Omental fat pad (tissue), 4 donors: ENCODE measurements around the gene AUTS2. TPM values are rescaled to one million over a fixed set of nuclear protein-coding genes. Genes with fewer than 3 reads are reported as not detected.

Experiments used
- ATAC-seq: fragments of 150-250 bp; one replicate; pipeline ENCODE4 v1.9.1; 2016; ENCODE audit warnings: mild to moderate bottlenecking, moderate library complexity; ENCODE audit not compliant: low FRiP score
- DNase-seq: peaks from one replicate; pipeline ENCODE4 v3.0.0-alpha.2; 2019; ENCODE audit warnings: low spot score
- CTCF ChIP-seq, 3 donors: fragments of 450-650 bp; IDR thresholded peaks; one replicate each; pipeline ENCODE4 v1.5.1; 2016 to 2017; ENCODE audit warnings: antibody characterized with exemption in 3 of 3, mild to moderate bottlenecking in 3 of 3, moderate library complexity in 2 of 3
- total RNA-seq, 4 donors: library from RNA; depleted of rRNA; stranded (reverse); fragments of >200 nt; gene quantifications; one replicate each; pipeline ENCODE4 v1.1.0, GENCODE V29; 2016

AUTS2 gene
- total RNA-seq, 4 donors from 2014 or later, result 13.2 to 27.0 (median 21.2) TPM

- ATAC-seq, result no peak
- no peak for TF ChIP-seq CTCF (IDR thresholded peaks at IDR 0.05)
- DNase-seq, result no peak
Measured at GRCh38 chr7:70120851-70121250, 522.6 kb downstream of the AUTS2 start.

DNA sequence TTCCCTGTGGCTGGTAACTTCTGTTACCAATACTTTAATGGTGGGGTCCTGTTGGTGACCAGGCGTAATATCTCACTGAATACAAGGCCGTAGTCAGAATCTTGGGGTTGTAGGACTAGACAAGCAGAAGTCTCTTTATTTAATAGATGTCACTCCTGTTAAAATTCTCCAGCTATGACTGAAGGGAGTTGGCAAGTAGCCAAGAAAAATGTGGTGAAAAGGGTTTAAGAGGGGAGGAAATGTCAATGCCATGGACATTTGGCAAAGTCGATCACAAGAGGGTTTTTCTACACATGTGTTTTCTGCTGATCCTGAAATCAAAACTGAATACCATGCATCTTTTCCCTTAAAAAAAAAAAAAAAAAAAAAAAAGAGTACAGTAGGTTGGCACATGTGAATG, 533.5 kb downstream of the AUTS2 start:
- DNase-seq, result no peak
- no peak for ATAC-seq
- no peak for TF ChIP-seq CTCF (IDR thresholded peaks at IDR 0.05)

DNA sequence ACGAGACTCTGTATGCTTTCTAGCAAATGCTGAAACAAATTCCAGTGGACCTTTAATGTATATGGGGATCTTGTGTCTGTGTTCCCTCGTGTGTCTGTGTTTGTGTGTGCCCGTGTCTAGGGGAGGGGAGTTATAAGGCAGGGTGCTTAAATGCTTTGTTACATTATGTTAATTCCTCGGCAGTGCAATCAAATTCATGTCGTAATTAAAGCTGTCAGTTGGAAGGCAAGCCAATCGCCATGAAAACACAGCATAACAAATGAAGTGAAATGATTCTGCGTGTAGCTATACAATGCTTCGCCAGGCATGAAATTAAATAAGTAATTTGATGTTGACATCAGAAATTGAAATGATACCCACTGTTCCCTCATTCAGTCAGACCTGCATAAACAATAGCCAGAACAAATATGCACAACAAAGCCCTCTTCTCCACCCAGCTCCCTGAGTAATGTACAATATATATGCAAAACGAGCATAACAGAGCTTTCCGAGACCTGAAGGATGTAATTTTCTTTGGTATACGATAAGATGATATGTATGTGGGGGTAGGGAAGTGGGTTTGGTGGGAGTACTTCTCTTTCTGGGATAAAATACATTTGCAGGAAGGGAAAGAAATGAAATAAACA, 534.1 kb downstream of the AUTS2 start:
- DNase-seq, result no peak
- no peak for TF ChIP-seq CTCF (IDR thresholded peaks at IDR 0.05)
- no peak for ATAC-seq

DNA sequence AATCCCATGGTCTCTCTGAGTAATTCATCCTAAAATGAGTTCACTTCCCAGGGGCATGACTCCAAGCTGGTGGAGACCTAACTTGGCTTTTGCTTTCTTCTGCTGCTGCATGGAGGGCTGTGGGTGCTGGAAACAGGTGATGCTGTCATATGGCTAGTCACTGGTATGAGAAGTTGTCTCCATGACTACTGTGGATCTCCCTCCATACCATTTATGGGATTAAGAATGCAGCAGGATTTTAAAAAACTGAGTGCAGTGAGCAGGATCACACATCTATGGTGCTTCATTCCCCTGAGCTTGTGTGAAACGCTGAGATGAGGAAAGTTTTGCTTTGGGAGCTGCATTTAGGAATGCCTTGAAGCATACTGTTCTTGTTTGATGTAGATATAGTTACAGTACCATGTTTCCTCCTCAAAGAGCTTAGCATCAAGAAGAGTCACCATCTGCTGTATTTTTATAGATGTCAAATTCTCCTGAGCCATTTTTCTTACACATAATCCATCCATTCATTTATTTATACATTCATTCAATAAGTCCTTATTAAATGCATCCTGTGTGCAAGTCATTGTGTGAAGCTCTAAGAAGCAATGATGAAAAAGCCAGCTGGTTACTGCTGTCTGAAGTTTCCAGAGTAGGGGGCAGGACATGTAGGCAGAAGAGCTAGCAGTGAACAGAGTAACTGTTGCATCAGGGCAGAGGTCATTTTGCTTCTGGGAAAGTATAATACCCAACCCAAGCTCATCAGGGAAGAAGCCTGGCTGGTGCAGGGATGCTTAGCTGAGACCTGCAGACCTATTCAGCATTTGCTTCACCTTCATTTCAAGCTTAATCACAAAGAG, 534.8 kb downstream of the AUTS2 start:
- TF ChIP-seq CTCF (IDR thresholded peaks at IDR 0.05), result no peak
- ATAC-seq (no peak), DNase-seq (no peak)

DNA sequence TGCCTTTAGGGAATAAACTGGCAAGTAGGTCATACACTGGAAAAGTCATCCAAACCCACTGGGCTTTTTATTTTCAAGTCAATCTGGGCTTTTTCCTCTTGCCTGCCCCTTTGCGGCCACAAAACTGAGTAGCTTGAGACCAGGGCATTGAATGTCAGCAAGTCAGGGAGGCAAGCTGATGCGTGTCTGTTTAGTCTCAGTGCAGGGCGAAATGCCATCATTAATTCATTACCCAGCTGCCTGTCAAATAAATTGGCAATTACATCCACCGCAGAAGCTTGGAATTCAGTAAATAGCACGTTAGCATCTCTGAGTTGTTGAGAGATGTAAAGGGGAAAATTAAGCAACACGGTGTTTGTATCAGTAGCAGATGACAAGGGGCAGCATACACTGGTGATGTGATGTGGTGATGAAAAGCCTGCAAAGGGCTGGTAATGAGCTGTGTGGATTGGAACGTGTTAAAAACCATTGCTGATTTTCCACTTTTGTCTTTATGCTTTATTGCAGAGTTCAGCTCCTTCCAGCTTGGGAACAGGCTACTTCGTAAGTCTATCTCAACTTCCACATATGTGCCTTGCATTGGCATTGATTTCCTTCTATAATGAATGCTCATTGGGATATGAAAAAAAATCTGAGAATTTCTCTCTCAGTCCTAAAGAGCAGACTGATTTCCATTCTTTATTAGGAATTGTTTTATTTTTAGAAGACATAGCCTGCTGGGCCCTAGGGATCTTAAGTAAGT, 535.9 kb downstream of the AUTS2 start:
- TF ChIP-seq CTCF (IDR thresholded peaks at IDR 0.05), result no peak
- no peak for ATAC-seq
- no peak for DNase-seq

DNA sequence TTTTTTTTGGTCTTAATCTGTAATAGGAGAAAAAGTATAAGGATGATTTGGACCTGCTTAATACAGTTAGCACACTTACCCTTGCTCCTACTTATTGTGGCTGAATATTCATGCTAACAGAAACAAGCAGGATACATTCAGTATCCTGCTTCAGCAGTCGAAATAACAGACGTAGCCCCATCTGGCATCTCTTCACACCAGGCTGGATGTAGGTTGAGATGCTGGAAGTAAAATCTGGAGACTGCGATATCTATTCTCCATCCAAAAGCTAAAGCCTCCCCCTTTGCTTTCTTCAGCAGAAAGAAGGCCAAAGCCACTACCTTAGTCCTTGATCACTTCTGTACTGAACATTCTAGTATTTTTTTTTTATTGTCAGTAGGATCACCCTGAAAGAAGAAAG, 537.4 kb downstream of the AUTS2 start:
- no peak for DNase-seq
- no peak for ATAC-seq
- TF ChIP-seq CTCF (IDR thresholded peaks at IDR 0.05), result no peak
